H1 (cell line): ENCODE results near the gene RPRD2. TPM values are rescaled to one million over a fixed set of nuclear protein-coding genes. Genes with fewer than 3 reads are reported as not detected.

Experiments used
- CTCF ChIA-PET: fragments of 300-600 bp; sonication (Branson Sonifier 250); formaldehyde crosslinking; loops from one replicate; lab custom pipeline; 2021; ENCODE audit not compliant: partially characterized antibody; lab: Charles Lee
- POLR2A ChIA-PET: fragments of 300-600 bp; sonication (Branson Sonifier 250); formaldehyde crosslinking; loops from one replicate; lab custom pipeline; 2021; ENCODE audit warnings: inconsistent platforms; ENCODE audit not compliant: partially characterized antibody; lab: Charles Lee
- DNase-seq, 2 experiments: peaks; one replicate each; pipeline versions ENCODE4 v3.0.0 to v3.0.0-alpha.2; 2010 to 2022; ENCODE audit warnings: low spot score in 2 of 2, low read depth in 1 of 2, mixed read lengths in 1 of 2
- FAIRE-seq: peaks from 2 replicates; lab custom pipeline; 2011; peaks lifted over from hg19 to GRCh38; lab: Jason Lieb, UNC
- H2AFZ ChIP-seq: 2 replicates; pipeline ENCODE4 v1.8.1; 2012; ENCODE audit warnings: low read length, inconsistent platforms
- H2AK5ac ChIP-seq: 2 replicates; pipeline ENCODE4 v1.6.1; 2013; ENCODE audit warnings: low read depth, low read length
- H2BK120ac ChIP-seq: replicated peaks from 2 replicates; pipeline ENCODE3; 2013; ENCODE audit warnings: low read depth, low read length, inconsistent platforms
- H2BK12ac ChIP-seq: 2 replicates; pipeline ENCODE4 v1.6.1; 2013; ENCODE audit warnings: low read depth, low read length
- H2BK15ac ChIP-seq: 2 replicates; pipeline ENCODE4 v1.6.1; 2013; ENCODE audit warnings: low read length
- H2BK20ac ChIP-seq: 2 replicates; pipeline ENCODE4 v1.6.1; 2013; ENCODE audit warnings: low read length
- H2BK5ac ChIP-seq: 2 replicates; pipeline ENCODE4 v1.6.1; 2013; ENCODE audit warnings: low read depth, low read length
- H3K14ac ChIP-seq: 2 replicates; pipeline ENCODE4 v1.6.1; 2013; ENCODE audit warnings: inconsistent platforms; ENCODE audit not compliant: insufficient read length
- H3K18ac ChIP-seq: 2 replicates; pipeline ENCODE4 v1.6.1; 2013; ENCODE audit warnings: low read length; ENCODE audit errors: extremely low read depth
- H3K23ac ChIP-seq: 2 replicates; pipeline ENCODE4 v1.6.1; 2013; ENCODE audit warnings: inconsistent platforms; ENCODE audit not compliant: insufficient read length
- H3K23me2 ChIP-seq: 2 replicates; pipeline ENCODE4 v1.6.1; 2013; ENCODE audit warnings: low read depth, low read length
- H3K27ac ChIP-seq: 2 replicates; pipeline ENCODE4 v1.6.1; 2011; ENCODE audit warnings: low read depth, low read length, inconsistent platforms
- H3K27me3 ChIP-seq, 4 experiments: replicated peaks in 1 of 4; 1 replicate in 1 of 4; 2 replicates in 3 of 4; pipeline versions ENCODE4 v1.6.1 to v1.8.1; 2011 to 2013; ENCODE audit warnings: low read length in 3 of 4, mild to moderate bottlenecking in 3 of 4, inconsistent platforms in 2 of 4, mixed read lengths in 2 of 4, moderate library complexity in 1 of 4; ENCODE audit not compliant: control insufficient read depth in 3 of 4, insufficient read depth in 3 of 4; ENCODE audit errors: extremely low read depth in 1 of 4
- H3K36me3 ChIP-seq, 4 experiments: 2 replicates each; pipeline versions ENCODE4 v1.6.1 to v1.8.1; 2011 to 2013; ENCODE audit warnings: mild to moderate bottlenecking in 4 of 4, low read length in 3 of 4, moderate library complexity in 2 of 4, control low read depth in 1 of 4, inconsistent platforms in 1 of 4; ENCODE audit not compliant: insufficient read depth in 4 of 4, control insufficient read depth in 2 of 4
- H3K4ac ChIP-seq: replicated peaks from 2 replicates; pipeline ENCODE3; 2013; ENCODE audit warnings: low read length, low read depth, mixed read lengths, inconsistent platforms; ENCODE audit not compliant: insufficient read length
- H3K4me1 ChIP-seq, 4 experiments: replicated peaks in 1 of 4; 1 replicate in 1 of 4; 2 replicates in 3 of 4; pipeline versions ENCODE4 v1.6.1 to v1.8.1; 2011 to 2013; ENCODE audit warnings: low read length in 3 of 4, inconsistent platforms in 2 of 4, mixed read lengths in 1 of 4; ENCODE audit not compliant: insufficient read depth in 4 of 4, control insufficient read depth in 3 of 4
- H3K4me2 ChIP-seq, 2 experiments: 2 replicates each; pipeline versions ENCODE4 v1.6.1 to v1.8.1; 2011 to 2013; ENCODE audit warnings: low read depth in 2 of 2, low read length in 2 of 2, control low read depth in 1 of 2, inconsistent platforms in 1 of 2, mild to moderate bottlenecking in 1 of 2; ENCODE audit not compliant: insufficient read depth in 1 of 2
- H3K4me3 ChIP-seq, 4 experiments: fragments of 200-600, 300-600 bp in 1 of 4; sonication (generic), shearing (Covaris generic), sonication (Bioruptor Twin) in 1 of 4; 2 replicates each; pipeline versions ENCODE4 v1.5.1 to v1.8.1; 2011 to 2016; ENCODE audit warnings: low read length in 4 of 4, low read depth in 3 of 4, control low read depth in 2 of 4, inconsistent platforms in 2 of 4, mild to moderate bottlenecking in 2 of 4, mixed read lengths in 1 of 4, moderate library complexity in 1 of 4; ENCODE audit not compliant: insufficient read depth in 2 of 4; ENCODE audit errors: extremely low read depth in 1 of 4
- H3K56ac ChIP-seq: replicated peaks from 2 replicates; pipeline ENCODE3; 2013; ENCODE audit warnings: low read depth, mild to moderate bottlenecking, mixed read lengths, low read length, inconsistent platforms; ENCODE audit not compliant: insufficient read length
- H3K79me1 ChIP-seq: 2 replicates; pipeline ENCODE4 v1.6.1; 2013; ENCODE audit warnings: low read depth, low read length, control low read depth
- H3K79me2 ChIP-seq, 2 experiments: 2 replicates each; pipeline versions ENCODE4 v1.6.1 to v1.8.1; 2012 to 2013; ENCODE audit warnings: low read length in 2 of 2, mild to moderate bottlenecking in 2 of 2, inconsistent platforms in 1 of 2; ENCODE audit not compliant: insufficient read depth in 2 of 2, control insufficient read depth in 1 of 2
- H3K9ac ChIP-seq, 4 experiments: replicated peaks in 1 of 4; 1 replicate in 1 of 4; 2 replicates in 3 of 4; pipeline versions ENCODE4 v1.6.1 to v1.8.1; 2011 to 2013; ENCODE audit warnings: low read depth in 3 of 4, low read length in 3 of 4, control low read depth in 2 of 4, mild to moderate bottlenecking in 2 of 4, moderate library complexity in 2 of 4, inconsistent platforms in 1 of 4; ENCODE audit errors: extremely low read depth in 1 of 4
- H3K9me3 ChIP-seq, 2 experiments: 2 replicates each; pipeline versions ENCODE4 v1.6.1 to v1.8.1; 2012 to 2013; ENCODE audit warnings: mild to moderate bottlenecking in 2 of 2, moderate library complexity in 2 of 2, control low read depth in 1 of 2, inconsistent platforms in 1 of 2, low read depth in 1 of 2, low read length in 1 of 2, mixed read lengths in 1 of 2; ENCODE audit not compliant: insufficient read depth in 2 of 2
- H4K20me1 ChIP-seq, 2 experiments: replicated peaks in 1 of 2; 2 replicates each; pipeline versions ENCODE3 to v1.8.1; 2011 to 2013; ENCODE audit warnings: inconsistent platforms in 2 of 2, low read length in 2 of 2, mild to moderate bottlenecking in 1 of 2; ENCODE audit not compliant: insufficient read depth in 2 of 2, control insufficient read depth in 1 of 2
- H4K5ac ChIP-seq: 2 replicates; pipeline ENCODE4 v1.6.1; 2013; ENCODE audit warnings: low read length, low read depth, mixed read lengths, inconsistent platforms; ENCODE audit not compliant: insufficient read length
- H4K8ac ChIP-seq: 2 replicates; pipeline ENCODE4 v1.8.0; 2013; ENCODE audit warnings: mild to moderate bottlenecking, moderate library complexity, low read length, inconsistent platforms; ENCODE audit not compliant: insufficient read depth; ENCODE audit errors: extremely low read depth
- H4K91ac ChIP-seq: replicated peaks from 2 replicates; pipeline ENCODE3; 2013; ENCODE audit warnings: low read length, mixed read lengths, inconsistent platforms; ENCODE audit not compliant: insufficient read length
- ATF2 ChIP-seq: IDR thresholded peaks from 2 replicates; pipeline ENCODE4 v1.6.1; 2012; ENCODE audit warnings: low read length, inconsistent platforms
- BACH1 ChIP-seq: IDR thresholded peaks from 2 replicates; pipeline ENCODE4 v1.6.1; 2012; ENCODE audit warnings: low read length, improper control_type of control experiment
- BCL11A ChIP-seq, 2 experiments: IDR thresholded peaks; one replicate each; pipeline ENCODE4 v1.6.1; 2011; ENCODE audit warnings: low read depth in 2 of 2, low read length in 2 of 2, mild to moderate bottlenecking in 2 of 2
- CBX8 ChIP-seq: fragments of 300-800, 300-1000 bp; sonication (generic); IDR thresholded peaks from 2 replicates; pipeline ENCODE4 v1.7.1; 2016; ENCODE audit warnings: low read depth, low read length, borderline replicate concordance
- EGR1 ChIP-seq: IDR thresholded peaks from 2 replicates; pipeline ENCODE4 v1.6.1; 2011; ENCODE audit warnings: low read depth, low read length, borderline replicate concordance
- JUND ChIP-seq: IDR thresholded peaks from 2 replicates; pipeline ENCODE4 v1.6.1; 2011; ENCODE audit warnings: mild to moderate bottlenecking, improper control_type of control experiment, low read length
- POU5F1 ChIP-seq: IDR thresholded peaks from 2 replicates; pipeline ENCODE4 v1.6.1; 2011; ENCODE audit warnings: low read depth, mild to moderate bottlenecking, low read length, moderate library complexity
- SIN3A ChIP-seq, 2 experiments: IDR thresholded peaks in 1 of 2; conservative IDR thresholded peaks in 1 of 2; 2 replicates each; pipeline ENCODE4 v1.6.1; 2011 to 2012; ENCODE audit warnings: low read length in 2 of 2, improper control_type of control experiment in 1 of 2, low read depth in 1 of 2, mild to moderate bottlenecking in 1 of 2
- SIRT6 ChIP-seq: IDR thresholded peaks from one replicate; pipeline ENCODE4 v1.7.1; 2012; ENCODE audit warnings: low read length, inconsistent platforms
- SRF ChIP-seq: IDR thresholded peaks from 2 replicates; pipeline ENCODE4 v1.6.1; 2011; ENCODE audit warnings: mild to moderate bottlenecking, low read depth, low read length, moderate library complexity
- TAF7 ChIP-seq: optimal IDR thresholded peaks from 2 replicates; pipeline ENCODE3; 2011; ENCODE audit warnings: low read depth, mild to moderate bottlenecking, inconsistent platforms, low read length, moderate library complexity, borderline replicate concordance
- TBP ChIP-seq: IDR thresholded peaks from 2 replicates; pipeline ENCODE4 v1.6.1; 2011; ENCODE audit warnings: low read depth, low read length, improper control_type of control experiment
- YY1 ChIP-seq: IDR thresholded peaks from 2 replicates; pipeline ENCODE4 v1.6.1; 2011; ENCODE audit warnings: low read depth, mild to moderate bottlenecking, low read length
- WGBS, 2 experiments: shearing (Covaris generic) in 1 of 2; methylation state at CpG; one replicate each; pipeline versions ENCODE4 v1.1.6 to v1.1.7; 2013 to 2015; ENCODE audit warnings: low lambda C conversion rate in 2 of 2, mixed read lengths in 2 of 2, inconsistent platforms in 1 of 2, low coverage in 1 of 2, missing lambda C conversion rate in 1 of 2; ENCODE audit not compliant: insufficient replicate concordance in 2 of 2, insufficient coverage in 1 of 2, insufficient read length in 1 of 2; ENCODE audit errors: extremely low coverage in 1 of 2, missing lambda C conversion rate in 1 of 2; 5-methylcytosine and 5-hydroxymethylcytosine counted together
- polyA plus RNA-seq, 7 experiments: library from polyadenylated mRNA; depleted of rRNA in 3 of 7; stranded (reverse) in 5 of 7; unstranded in 2 of 7; fragments of >200 nt in 5 of 7; fragments of 200-250 nt in 2 of 7; gene quantifications; 1 replicate in 5 of 7; 2 replicates in 1 of 7; 4 replicates in 1 of 7; pipeline versions ENCODE4 v1.2.1 to v1.2.3, GENCODE V29; 2011 to 2013; ENCODE audit warnings: missing spikeins in 2 of 7, mixed read lengths in 2 of 7
- total RNA-seq: library from RNA; stranded (reverse); fragmentation: NEBNext Ultra II Directional; extraction: Animal tissue kit (Norgen Biotek cat#: 25700); gene quantifications from 2 replicates; pipeline ENCODE4 v1.2.1, GENCODE V29; 2021

Gene RPRD2
- total and polyA plus RNA-seq, 2 of the 8 experiments (the other 6 are each of a cell fraction or from before 2014, with no cell fraction given) = 14.4 to 32.4 TPM

GRCh38 chr1:150371110-150371509 lies 7.2 kb downstream of the RPRD2 start:
- H4K20me1 ChIP-seq = peaks cover 5 to 9% of the 10 kb centered on the region in 2 experiments
- no peak overlapping the region for H3K23ac ChIP-seq
- no peak overlapping the region for H3K4ac ChIP-seq
- H3K4me2 ChIP-seq = no peak overlapping the region
- H3K27ac ChIP-seq = no peak overlapping the region
- H4K5ac ChIP-seq = no peak overlapping the region
- no peak for DNase-seq
- no peak overlapping the region for H2BK120ac ChIP-seq
- H2BK5ac ChIP-seq = no peak overlapping the region
- H3K79me1 ChIP-seq = peaks cover 10% of the 10 kb centered on the region
- no peaks in the 10 kb centered on the region; the same call in 1 of the 2 replicates for H3K23me2 ChIP-seq
- no peak overlapping the region for H4K8ac ChIP-seq
- ChIA-PET POLR2A (interaction anchor here (0.7 to 3.8 kb wide), 7 partner anchors 7 to 119 kb away, joined by 3 to 22 read pairs (median 4); partner anchors contain the start of gene RPRD2), CTCF (interaction anchor here (0.6 to 1.1 kb wide), 5 partner anchors 10 to 1631 kb away, joined by 3 to 5 read pairs (median 3); no protein-coding TSS in a partner anchor)
- no peak overlapping the region for H2BK12ac ChIP-seq
- WGBS, 2 experiments = 91% methylated on average over 8 of the region's 8 CpGs; no CpG with 5 or more reads in 1 of the 2 experiments
- no peak overlapping the region for H3K56ac ChIP-seq
- H3K79me2 ChIP-seq = peaks cover 37 to 97% of the 10 kb centered on the region in 2 experiments
- H2AK5ac ChIP-seq = no peak overlapping the region
- no peak overlapping the region for H2BK15ac ChIP-seq
- H3K18ac ChIP-seq = no peak overlapping the region
- FAIRE-seq = no peak
- no peaks in the 10 kb centered on the region for H3K9me3 ChIP-seq
- no peaks in the 10 kb centered on the region for H3K27me3 ChIP-seq
- H4K91ac ChIP-seq = no peak overlapping the region
- no peak overlapping the region for H2BK20ac ChIP-seq
- H3K14ac ChIP-seq = no peak overlapping the region
- H3K4me3 ChIP-seq = no peak overlapping the region
- H2AFZ ChIP-seq = no peak overlapping the region
- peaks cover 0 to 8% (median 3%) of the 10 kb centered on the region in 4 experiments; a peak in 5 of 7 replicates for H3K4me1 ChIP-seq
- H3K36me3 ChIP-seq = no peaks in the 10 kb centered on the region
- H3K9ac ChIP-seq = no peak overlapping the region
- TF ChIP-seq CBX8 = no peak
- TF ChIP-seq TAF7 = no peak
- no peak for TF ChIP-seq SRF
- TF ChIP-seq EGR1 = no peak
- no peak for TF ChIP-seq JUND
- TF ChIP-seq YY1 = no peak
- TF ChIP-seq TBP = no peak
- TF ChIP-seq POU5F1 = no peak
- TF ChIP-seq SIRT6 = no peak
- TF ChIP-seq SIN3A (conservative IDR thresholded peaks at IDR 0.05 in 1 of 2, IDR thresholded peaks at IDR 0.05 in 1 of 2; ENCODE audit: low read depth in 1 of 2, low read length in 2 of 2) = no peak
- TF ChIP-seq BACH1 = no peak
- TF ChIP-seq ATF2 = no peak
- TF ChIP-seq BCL11A (IDR thresholded peaks at IDR 0.05; ENCODE audit: low read depth in 2 of 2, low read length in 2 of 2) = no peak
